ENCODE measurements around the gene IL1RN.

IL1RN gene

DNA sequence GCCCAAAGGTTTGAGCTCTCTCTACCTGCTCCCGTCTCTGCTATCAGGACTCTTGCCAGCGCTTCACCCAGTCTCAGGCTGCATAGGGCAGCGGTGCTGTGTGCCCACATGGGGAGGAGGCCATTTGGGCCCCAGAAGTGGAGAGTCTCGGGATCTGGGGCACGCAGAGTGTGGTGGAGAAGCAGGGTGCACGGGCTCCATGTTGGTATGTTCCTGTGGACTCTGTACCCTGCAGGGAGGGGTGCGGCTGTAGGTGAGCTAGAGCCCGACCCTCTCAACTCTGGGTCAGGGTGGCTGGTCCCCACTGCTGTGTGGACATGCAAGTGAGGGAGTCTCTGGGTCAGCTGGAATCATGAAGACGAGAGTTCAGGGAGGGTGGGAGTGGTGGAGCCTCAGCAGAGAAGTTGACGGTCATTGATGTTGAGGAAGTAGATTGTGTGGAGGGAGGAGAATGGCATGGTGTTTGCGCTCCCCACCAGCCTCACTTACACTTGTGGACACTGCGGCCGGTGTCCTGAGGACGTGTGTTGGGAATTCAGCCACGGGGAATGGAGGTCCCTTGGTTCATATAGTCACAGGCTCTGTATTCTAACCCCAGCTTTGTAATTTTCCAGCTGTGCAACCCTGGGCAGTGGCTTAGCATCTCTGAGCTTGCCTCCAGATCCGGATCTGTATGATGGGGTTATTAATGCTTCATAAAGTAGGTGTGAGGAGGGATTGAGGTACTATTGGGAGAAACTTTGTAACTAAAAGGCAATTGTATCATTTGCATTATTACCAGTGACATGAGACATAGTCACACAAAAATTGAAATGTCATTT, 45.5 kb downstream of the IL1RN start:
- Mint-ChIP-seq H3K27ac (peak overlapping the region; percentile 97), H3K27me3 (no peaks in the 10 kb centered on the region), H3K4me1 (ENCODE audit: low read depth) (peaks cover 62% of the 10 kb centered on the region), H3K4me3 (no peak overlapping the region), H3K36me3 (ENCODE audit: low read depth) (peaks cover 26% of the 10 kb centered on the region), H3K9me3 (no peaks in the 10 kb centered on the region)
- intact Hi-C loops (cut with micrococcal nuclease), result loop anchor here (5.0 kb wide), 1 partner anchor 36 kb away; no protein-coding TSS in a partner anchor

DNA sequence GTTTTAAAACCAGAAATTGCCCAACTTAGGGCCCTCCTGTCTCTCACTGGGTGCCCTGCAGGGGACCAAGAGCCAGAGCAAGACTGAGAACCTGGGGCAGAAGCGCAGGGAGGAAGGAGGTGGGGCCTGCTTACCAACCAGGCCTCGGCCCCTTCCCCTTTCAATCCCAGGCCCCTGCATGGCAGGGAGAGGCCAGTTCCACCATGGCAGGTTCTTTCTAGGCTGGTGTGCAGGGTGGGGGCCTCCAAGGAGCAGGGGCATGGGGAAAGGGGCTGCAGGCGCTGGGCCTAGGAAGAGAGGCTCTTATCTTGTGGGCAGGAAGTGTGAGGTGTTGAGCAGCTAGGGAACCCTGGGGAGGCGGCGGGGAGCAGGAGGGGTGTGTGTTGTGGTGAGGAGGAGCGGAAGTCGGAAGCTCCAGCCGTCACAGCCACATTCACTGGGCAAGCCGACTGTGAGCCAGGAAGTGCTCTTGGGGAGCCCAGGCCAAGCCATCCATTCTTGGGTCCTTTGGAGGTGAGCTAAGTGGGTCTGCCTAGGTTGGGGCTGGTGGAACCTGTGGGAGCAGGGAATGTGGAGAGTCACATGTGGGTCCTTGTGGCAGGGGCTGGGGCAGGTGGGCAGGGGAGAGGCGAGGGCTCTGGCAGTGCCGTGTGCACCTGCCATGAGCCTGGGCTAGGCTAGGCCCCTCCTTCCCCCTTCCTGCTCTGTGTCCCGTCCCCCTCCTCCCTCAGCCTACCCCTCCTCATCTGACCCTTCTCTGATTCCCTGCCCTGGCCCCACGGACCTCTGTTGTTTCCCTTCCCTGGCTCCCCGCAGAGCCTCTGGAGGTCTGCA, 46.4 kb downstream of the IL1RN start, which contains the start of gene PSD4:
Gene PSD4 (plus strand): TSS at position 430 of the 834 bp plus-strand sequence. CDS start 8,486 bp downstream, outside the sequence.
- peak within 1 kb of the TSS; percentile 78 for H3K4me3 Mint-ChIP-seq
- peaks cover 34% of the 10 kb centered on the region for H3K36me3 Mint-ChIP-seq (ENCODE audit: low read depth)
- H3K4me1 Mint-ChIP-seq (ENCODE audit: low read depth), result peaks cover 64% of the 10 kb centered on the region
- no peaks in the 10 kb centered on the region for H3K9me3 Mint-ChIP-seq
- H3K27me3 Mint-ChIP-seq, result no peaks in the 10 kb centered on the region
- peak within 1 kb of the TSS; percentile 97 for H3K27ac Mint-ChIP-seq
- intact Hi-C loops (cut with micrococcal nuclease), result loop anchor here (5.0 kb wide), 1 partner anchor 36 kb away; no protein-coding TSS in a partner anchor

DNA sequence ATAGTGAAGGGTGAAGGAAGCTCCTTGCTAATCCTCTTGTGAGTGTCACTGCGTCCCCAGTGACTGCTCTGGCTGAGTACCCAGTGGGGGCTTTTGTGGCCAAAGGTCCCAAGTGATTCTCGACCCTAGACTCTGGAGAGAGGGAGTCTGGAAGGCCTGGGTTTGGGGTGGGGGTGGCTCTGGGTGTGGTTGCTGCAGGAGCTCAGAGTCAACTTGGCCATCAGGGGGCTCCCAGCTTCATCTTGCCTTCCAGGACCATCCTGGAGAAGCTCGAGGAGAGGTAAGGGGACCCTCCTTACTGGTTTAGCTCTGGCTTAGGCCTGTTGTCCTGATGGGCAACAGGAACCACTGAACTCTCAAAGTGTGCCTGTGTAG, 47.0 kb downstream of the IL1RN start:
- Mint-ChIP-seq H3K4me1 (ENCODE audit: low read depth) (peaks cover 64% of the 10 kb centered on the region), H3K4me3 (peak overlapping the region; percentile 78), H3K9me3 (no peaks in the 10 kb centered on the region), H3K27me3 (no peaks in the 10 kb centered on the region), H3K27ac (peak overlapping the region; percentile 97), H3K36me3 (ENCODE audit: low read depth) (peaks cover 39% of the 10 kb centered on the region)
- intact Hi-C loops (cut with micrococcal nuclease), result loop anchor here (5.0 kb wide), 1 partner anchor 37 kb away; no protein-coding TSS in a partner anchor

DNA sequence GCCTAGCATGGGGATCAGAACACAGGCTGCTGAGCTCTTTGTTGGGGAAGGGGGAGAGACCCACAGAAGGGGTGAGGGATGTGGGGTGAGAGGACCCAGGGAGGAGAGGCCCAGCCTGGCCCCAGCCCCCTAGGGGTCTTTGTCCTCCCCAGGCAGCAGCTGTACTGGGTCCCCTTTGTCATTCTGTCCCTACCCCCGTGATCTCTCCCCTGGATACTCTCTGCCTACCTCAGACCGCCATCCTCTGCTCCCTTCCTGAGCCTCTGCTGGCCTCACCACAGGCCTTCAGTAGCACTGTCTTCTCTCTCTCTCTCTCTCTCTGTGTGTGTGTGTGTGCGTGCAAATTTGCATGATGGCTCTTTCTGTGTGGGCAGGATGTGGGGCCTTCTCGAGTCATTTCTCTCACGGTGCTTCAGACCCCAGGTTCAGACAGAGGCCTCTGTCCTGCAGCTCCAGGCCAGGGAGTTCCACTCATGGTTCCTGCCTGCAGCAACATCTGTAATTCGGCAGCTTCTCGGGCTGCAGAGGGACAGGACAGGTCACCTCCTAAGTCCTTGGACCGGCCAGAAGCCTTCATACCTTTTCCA, 47.7 kb downstream of the IL1RN start:
- H3K27me3 Mint-ChIP-seq, result no peaks in the 10 kb centered on the region
- H3K9me3 Mint-ChIP-seq, result no peaks in the 10 kb centered on the region
- H3K27ac Mint-ChIP-seq, result peak overlapping the region; percentile 97
- peaks cover 39% of the 10 kb centered on the region for H3K36me3 Mint-ChIP-seq (ENCODE audit: low read depth)
- peaks cover 66% of the 10 kb centered on the region for H3K4me1 Mint-ChIP-seq (ENCODE audit: low read depth)
- intact Hi-C loops (cut with micrococcal nuclease), result no loop called here
- H3K4me3 Mint-ChIP-seq, result peak overlapping the region; percentile 78

DNA sequence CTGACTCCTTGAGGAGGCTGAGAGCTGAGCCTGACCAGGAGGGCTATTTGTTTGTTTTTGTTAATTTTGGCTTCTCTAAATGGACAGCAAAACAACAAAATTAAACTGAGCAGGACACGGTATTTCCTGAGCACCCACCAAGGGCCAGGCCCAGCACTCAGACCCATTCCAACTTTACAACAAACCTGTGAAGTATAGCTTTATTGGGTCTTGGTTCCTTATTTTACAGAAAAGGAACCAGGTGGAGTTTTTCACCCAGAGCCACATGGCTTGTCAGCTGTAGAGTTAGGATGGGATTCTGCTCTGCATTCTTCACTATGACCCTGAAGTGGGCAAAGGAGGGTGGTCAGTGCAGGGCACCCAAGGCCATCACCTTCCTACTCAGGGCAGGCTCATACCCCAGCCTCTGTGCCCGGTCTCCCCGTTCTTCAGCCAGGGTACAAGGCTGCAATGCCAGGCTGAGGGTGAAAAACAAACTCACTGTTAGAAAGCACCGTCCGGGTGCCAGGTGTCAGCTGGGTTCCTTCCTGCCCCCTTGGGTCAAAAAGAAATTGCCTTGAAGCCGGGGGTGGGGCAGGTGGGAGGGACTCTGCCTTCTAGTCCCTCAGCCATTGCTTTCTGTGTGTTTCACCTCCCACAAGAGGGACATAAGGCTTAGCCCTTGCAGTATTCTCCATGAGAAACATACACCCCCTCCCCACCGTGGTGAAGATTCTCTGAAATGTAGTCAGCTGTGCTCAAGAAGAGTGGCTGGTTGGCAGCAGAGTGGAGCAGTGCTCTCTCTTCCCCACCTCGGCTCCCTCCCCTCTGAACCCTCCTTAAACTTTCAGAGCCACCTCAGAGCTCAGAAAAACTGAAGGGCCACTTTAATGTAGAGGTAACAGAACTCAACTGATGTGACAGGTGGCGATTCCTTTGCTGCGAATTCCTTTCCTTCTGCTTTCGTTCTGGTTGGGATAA, 48.6 kb downstream of the IL1RN start:
- peak overlapping the region; percentile 78 for H3K4me3 Mint-ChIP-seq
- H3K27me3 Mint-ChIP-seq, result no peaks in the 10 kb centered on the region
- peaks cover 46% of the 10 kb centered on the region for H3K36me3 Mint-ChIP-seq (ENCODE audit: low read depth)
- intact Hi-C loops (cut with micrococcal nuclease), result no loop called here
- H3K9me3 Mint-ChIP-seq, result no peaks in the 10 kb centered on the region
- peaks cover 75% of the 10 kb centered on the region for H3K4me1 Mint-ChIP-seq (ENCODE audit: low read depth)
- peak overlapping the region; percentile 97 for H3K27ac Mint-ChIP-seq

DNA sequence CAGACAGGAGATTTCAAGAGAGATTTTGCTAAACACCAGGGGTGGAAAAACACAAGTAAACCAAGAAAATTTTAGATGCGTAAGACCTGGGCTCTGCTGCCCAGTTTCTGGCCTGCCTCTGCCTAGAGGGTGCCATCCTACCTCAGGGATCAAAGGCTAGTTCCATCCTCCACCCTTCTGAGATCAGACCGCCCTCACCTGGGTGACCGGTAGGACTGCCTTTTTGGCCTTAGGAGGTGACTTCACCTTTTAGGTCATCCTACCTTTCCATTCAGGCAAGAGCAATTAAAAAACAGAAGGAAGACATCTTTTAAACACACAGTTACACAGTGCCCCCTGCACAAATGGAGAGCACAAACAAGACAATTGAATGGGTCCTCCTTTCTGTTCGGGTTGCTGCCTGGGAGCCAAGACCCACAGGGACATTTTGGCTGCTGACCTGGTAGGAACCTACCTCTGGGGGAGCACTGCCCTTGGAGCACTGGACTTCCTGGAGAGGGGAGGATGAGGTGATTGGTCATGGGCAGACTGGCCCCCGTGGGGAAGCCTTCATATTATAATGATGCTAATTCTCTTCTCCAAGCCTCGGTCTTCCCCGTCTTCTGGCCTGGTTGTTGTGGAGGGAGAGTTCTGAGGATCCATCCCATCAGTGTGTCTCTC, 49.4 kb downstream of the IL1RN start:
- peaks cover 83% of the 10 kb centered on the region for H3K4me1 Mint-ChIP-seq (ENCODE audit: low read depth)
- H3K4me3 Mint-ChIP-seq, result no peak overlapping the region
- no peaks in the 10 kb centered on the region for H3K9me3 Mint-ChIP-seq
- intact Hi-C loops (cut with micrococcal nuclease), result no loop called here
- H3K27ac Mint-ChIP-seq, result no peak overlapping the region
- no peaks in the 10 kb centered on the region for H3K27me3 Mint-ChIP-seq
- peaks cover 46% of the 10 kb centered on the region for H3K36me3 Mint-ChIP-seq (ENCODE audit: low read depth)

DNA sequence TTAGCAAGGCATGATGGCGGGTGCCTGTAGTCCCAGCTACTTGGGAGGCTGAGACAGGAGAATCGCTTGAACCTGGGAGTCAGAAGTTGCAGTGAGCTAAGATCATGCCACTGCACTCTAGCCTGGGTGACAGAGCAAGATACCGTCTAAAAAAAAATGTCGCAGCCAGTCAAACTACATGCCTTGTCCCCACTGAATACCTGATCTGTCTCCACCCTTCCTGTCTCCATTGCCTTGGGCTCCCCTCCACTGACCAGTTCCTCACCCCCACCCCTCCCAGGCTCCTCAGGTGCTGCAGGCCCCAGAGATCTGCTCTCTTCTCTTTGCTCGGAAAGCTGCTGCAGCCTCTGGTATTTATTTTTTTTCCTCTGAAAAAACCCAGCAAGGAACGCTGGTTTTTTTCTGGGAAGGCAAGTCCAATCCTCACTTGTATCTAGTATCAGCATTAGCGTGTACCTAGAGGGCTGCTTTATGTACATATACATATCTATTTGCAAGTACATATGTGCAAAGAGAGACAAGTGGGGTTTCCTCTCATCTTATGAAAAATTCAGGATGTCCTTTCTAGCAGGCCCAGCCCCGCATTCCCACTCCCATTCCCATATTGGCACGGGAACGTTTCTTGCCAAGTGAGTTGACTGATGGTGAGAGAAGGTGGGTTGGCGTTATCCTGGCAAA, 50.8 kb downstream of the IL1RN start:
- Mint-ChIP-seq H3K36me3 (ENCODE audit: low read depth) (peaks cover 59% of the 10 kb centered on the region), H3K27me3 (no peaks in the 10 kb centered on the region), H3K27ac (no peak overlapping the region), H3K9me3 (no peaks in the 10 kb centered on the region), H3K4me3 (no peak overlapping the region), H3K4me1 (ENCODE audit: low read depth) (peaks cover 86% of the 10 kb centered on the region)
- intact Hi-C loops (cut with micrococcal nuclease), result no loop called here

DNA sequence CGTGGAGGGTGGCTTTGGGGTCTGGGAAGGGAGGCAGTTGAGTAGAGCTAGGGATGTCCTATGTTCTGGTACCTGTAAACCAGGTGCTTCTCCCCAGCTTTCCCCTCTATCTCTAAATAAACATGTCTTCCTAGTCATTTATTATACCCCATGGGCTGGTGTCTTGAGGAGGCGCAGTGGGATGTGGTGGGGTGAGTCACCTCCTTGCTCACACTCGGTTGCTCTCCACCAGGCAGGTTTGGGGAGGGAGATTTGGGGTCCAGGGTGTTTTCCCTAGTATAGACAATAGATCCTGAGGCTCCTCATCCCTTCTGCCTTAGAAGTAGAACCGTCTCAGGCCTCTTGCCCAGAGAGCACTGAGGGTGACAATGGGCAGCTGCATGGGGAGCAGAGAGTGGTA, 51.5 kb downstream of the IL1RN start:
- Mint-ChIP-seq H3K27ac (no peak overlapping the region), H3K4me3 (no peak overlapping the region), H3K36me3 (ENCODE audit: low read depth) (peaks cover 63% of the 10 kb centered on the region), H3K4me1 (ENCODE audit: low read depth) (peaks cover 86% of the 10 kb centered on the region), H3K9me3 (no peaks in the 10 kb centered on the region), H3K27me3 (no peaks in the 10 kb centered on the region)
- intact Hi-C loops (cut with micrococcal nuclease), result no loop called here

DNA sequence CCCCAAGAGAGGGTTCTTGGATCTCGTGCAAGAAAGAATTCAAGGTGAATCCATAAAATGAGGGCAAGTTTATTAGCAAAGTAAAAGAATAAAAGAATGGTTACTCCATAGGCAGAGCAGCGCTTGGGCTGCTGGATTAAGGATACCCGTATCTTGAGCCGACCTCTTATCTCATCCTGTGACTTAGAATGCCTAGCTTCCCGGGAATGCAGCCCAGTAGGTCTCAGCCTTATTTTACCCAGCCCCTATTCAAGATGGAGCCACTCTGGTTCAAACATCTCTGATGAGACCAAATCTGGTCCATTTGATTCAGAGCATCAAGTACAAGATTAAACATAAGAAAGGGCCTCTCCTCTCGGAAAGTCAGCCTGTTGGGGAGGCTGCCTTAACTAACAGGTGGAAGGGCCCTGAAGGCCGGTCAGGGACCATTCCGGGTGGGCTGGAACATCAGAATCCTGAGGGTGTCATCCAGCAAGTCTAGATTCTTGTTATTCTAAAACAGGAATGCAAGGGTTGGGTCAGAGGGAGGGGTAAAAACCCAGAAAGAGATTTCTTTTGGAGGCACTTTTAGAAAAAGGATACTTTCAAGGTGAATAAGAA, 52.1 kb downstream of the IL1RN start:
- Mint-ChIP-seq H3K9me3 (no peaks in the 10 kb centered on the region), H3K27ac (no peak overlapping the region), H3K4me3 (no peak overlapping the region), H3K36me3 (ENCODE audit: low read depth) (peaks cover 64% of the 10 kb centered on the region), H3K4me1 (ENCODE audit: low read depth) (peaks cover 84% of the 10 kb centered on the region), H3K27me3 (no peaks in the 10 kb centered on the region)
- intact Hi-C loops (cut with micrococcal nuclease), result no loop called here

DNA sequence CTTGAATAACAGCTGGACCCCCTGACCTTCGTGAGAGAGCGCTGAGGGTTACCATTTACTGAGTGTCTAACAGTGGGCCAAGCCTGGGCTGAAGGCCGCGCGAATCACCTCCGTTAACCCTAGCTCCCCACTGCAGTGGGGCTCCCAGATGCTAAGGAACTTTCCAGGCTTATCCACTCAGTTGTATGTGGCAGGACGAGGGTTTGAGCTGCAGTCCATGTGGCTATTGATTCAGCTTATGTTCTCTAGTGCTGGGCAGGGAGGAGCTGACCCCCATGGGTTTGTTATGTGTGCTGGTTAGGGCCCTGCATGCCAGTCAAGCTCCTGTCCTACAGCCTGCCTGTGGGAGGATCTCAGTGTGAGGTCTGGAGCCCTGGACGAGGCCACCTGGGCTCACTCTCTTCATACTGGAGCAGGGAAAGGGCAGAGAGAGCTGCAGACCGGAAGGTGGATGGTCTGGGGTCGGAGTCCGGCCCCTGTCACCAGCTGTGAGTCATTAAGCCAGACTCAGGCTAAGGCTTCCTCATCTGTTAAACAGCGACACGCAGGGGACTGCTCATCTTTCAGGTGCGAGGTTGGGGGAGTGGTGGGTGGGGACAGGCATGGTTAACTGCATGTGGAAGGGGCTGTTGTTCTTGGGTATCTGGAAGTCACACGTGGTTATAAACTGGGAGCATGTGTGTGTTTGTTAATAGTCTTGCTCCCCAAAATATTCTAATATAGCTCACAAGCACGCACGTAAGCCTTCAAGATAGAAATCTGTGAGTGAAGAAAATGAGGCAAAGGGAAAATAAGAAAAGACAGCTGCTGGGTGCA, 52.9 kb downstream of the IL1RN start:
- H3K36me3 Mint-ChIP-seq (ENCODE audit: low read depth), result peaks cover 71% of the 10 kb centered on the region
- H3K9me3 Mint-ChIP-seq, result no peaks in the 10 kb centered on the region
- H3K27ac Mint-ChIP-seq, result peak overlapping the region; percentile 41
- H3K4me3 Mint-ChIP-seq, result no peak overlapping the region
- peaks cover 84% of the 10 kb centered on the region for H3K4me1 Mint-ChIP-seq (ENCODE audit: low read depth)
- H3K27me3 Mint-ChIP-seq, result no peaks in the 10 kb centered on the region
- intact Hi-C loops (cut with micrococcal nuclease), result no loop called here

DNA sequence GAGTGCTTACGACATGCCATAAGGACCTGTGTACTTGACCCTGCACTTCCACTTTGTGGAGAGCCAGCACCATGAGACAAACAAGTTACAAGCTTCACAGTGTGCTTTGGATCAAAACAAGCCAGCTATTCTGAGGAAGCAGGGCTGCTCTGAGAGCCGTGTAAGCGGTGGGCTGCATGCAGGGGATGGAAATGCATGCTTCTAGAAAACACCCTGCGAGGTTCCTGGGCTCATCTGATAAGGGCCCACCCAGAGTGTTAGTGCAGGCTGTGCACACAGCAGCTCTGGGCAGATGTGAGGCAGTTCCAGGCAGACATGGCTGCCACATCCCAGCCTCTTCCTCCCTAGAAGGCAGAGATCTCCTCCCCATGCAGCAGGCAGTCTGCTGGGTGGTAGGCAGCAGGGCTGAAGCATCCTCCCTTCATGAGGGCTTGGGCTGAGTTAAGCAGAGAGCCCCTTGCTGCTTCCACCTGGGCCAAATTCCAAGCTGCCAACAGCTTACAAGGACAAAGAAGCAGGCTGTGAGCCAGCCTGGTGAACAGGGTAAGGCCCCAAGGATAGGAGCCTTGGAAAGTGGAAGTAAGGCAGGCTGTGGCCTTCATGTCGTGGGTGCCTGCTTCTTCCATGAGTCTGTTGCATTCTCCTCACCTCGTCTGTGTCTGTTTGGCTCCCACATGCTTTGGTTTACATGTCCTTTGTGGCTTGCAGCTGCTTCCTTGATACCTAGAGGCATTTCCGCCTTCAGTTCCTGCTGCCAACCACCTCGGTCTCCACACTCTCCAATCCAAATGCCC, 54.1 kb downstream of the IL1RN start:
- H3K27me3 Mint-ChIP-seq, result no peaks in the 10 kb centered on the region
- no peaks in the 10 kb centered on the region for H3K9me3 Mint-ChIP-seq
- peak overlapping the region; percentile 9 for H3K4me3 Mint-ChIP-seq
- peak overlapping the region; percentile 30 for H3K27ac Mint-ChIP-seq
- intact Hi-C loops (cut with micrococcal nuclease), result no loop called here
- peaks cover 80% of the 10 kb centered on the region for H3K36me3 Mint-ChIP-seq (ENCODE audit: low read depth)
- H3K4me1 Mint-ChIP-seq (ENCODE audit: low read depth), result peaks cover 90% of the 10 kb centered on the region

All from dendritic cell treated with granulocyte-macrophage colony-stimulating factor and Interleukin-4, amounts not matched to agents 40 ng/mL and 50 ng/mL, for 4 days (primary cell).